H1 (cell line): ENCODE measurements around the gene MRTFA. TPM values are rescaled to one million over a fixed set of nuclear protein-coding genes. Genes with fewer than 3 reads are reported as not detected.

Experiments used
- GABPA ChIP-seq: IDR thresholded peaks from 2 replicates; pipeline ENCODE4 v1.6.1; 2011; ENCODE audit warnings: mild to moderate bottlenecking, low read length, moderate library complexity, borderline replicate concordance; ENCODE audit not compliant: insufficient read depth
- RNF2 ChIP-seq: fragments of 200-900, 300-1000 bp; sonication (generic); IDR thresholded peaks from 2 replicates; pipeline ENCODE4 v1.7.1; 2016; ENCODE audit warnings: borderline replicate concordance, low read depth, mild to moderate bottlenecking, antibody characterized with exemption, low read length; ENCODE audit not compliant: poor library complexity, severe bottlenecking; ENCODE audit errors: missing control alignments
- SP1 ChIP-seq: IDR thresholded peaks from 2 replicates; pipeline ENCODE4 v1.6.1; 2011; ENCODE audit warnings: low read depth, low read length
- polyA plus RNA-seq, 7 experiments: library from polyadenylated mRNA; depleted of rRNA in 3 of 7; stranded (reverse) in 5 of 7; unstranded in 2 of 7; fragments of >200 nt in 5 of 7; fragments of 200-250 nt in 2 of 7; gene quantifications; 1 replicate in 5 of 7; 2 replicates in 1 of 7; 4 replicates in 1 of 7; pipeline versions ENCODE4 v1.2.1 to v1.2.3, GENCODE V29; 2011 to 2013; ENCODE audit warnings: missing spikeins in 2 of 7, mixed read lengths in 2 of 7
- total RNA-seq: library from RNA; stranded (reverse); fragmentation: NEBNext Ultra II Directional; extraction: Animal tissue kit (Norgen Biotek cat#: 25700); gene quantifications from 2 replicates; pipeline ENCODE4 v1.2.1, GENCODE V29; 2021

The MRTFA gene
- total and polyA plus RNA-seq, 2 of the 8 experiments (the other 6 are each of a cell fraction or from before 2014, with no cell fraction given): 5.4 to 37.9 TPM

GRCh38 chr22:40366068-40366467, 270.5 kb downstream of the MRTFA start (continued):
- TF ChIP-seq GABPA (no peak), RNF2 (no peak), SP1 (no peak)
- TF ChIP-seq, all 59 proteins: peak for 0
